GM21717 (cell line): ENCODE data around the gene RPL22.
A peak's percentile ranks its signal among the peaks of the same experiment; 100 is the strongest.
"Not testable (repeated sequence)": the region's sequence is repeated elsewhere in the genome, so short reads cannot be mapped to it uniquely, and the experiment has no call there.

Source experiments
- ATAC-seq: cut with Tn5 transposase; IDR thresholded peaks from one replicate; pipeline ENCODE4 v1.9.1; 2021; ENCODE audit warnings: mild to moderate bottlenecking, moderate library complexity; ENCODE audit not compliant: unreplicated experiment

Gene RPL22

DNA sequence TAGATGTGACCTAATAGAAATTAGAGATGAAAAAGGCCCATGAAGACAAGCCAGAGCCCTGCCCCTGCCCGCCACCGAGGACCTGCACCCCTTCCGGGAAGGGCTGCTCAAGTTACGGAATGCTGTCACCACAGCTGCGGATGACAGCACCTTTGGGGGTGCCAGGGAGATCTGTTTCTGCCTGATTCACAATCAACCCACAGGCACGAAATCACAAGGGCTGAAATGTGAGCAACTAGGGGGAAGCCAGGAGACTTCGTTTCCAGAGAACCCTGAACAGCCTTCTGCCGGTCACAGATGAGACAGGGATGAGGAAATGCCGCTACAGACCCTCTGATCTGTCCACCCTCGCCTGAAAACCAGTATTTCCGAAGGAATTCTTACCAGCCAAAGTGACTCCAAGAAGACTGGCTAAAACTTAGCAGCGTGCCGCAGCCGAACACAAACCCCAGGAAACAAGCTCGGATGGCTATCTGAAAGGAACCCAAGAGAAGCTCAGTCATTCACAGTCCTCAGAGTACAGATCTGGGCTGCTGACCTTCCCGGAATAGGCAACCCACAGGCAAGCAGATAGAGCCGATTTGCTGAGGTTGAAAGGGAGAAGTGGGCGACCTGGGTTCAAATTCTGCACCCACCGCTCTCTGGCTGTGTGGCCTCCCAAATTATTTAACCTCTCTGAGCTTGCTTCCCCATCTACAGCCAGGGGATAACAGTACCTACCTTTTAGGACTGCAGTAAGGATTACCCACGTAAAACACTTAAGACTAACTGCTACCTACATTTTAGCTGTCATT, 35.3 kb upstream of the RPL22 start:
- ATAC-seq, result peak; percentile 1

DNA sequence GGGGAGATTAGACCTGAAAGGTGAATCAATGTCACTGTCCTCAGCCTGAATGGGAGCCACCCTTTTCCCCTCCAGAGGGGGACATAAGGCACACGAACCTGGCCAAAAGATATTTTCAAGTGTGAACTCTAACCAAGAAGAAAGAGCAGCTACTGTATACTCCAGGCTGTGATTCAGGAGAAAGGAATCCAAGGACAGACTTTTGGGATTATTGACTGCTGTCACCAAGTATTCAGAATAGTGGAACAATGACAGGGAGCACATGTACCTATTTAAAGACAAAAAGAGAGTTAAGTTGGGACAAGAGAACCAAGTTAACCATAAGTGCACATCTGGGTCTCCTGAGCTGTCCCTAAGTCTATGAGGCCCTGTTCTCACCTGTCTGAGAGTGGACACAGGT, 34.0 kb upstream of the RPL22 start:
- ATAC-seq, result no peak

DNA sequence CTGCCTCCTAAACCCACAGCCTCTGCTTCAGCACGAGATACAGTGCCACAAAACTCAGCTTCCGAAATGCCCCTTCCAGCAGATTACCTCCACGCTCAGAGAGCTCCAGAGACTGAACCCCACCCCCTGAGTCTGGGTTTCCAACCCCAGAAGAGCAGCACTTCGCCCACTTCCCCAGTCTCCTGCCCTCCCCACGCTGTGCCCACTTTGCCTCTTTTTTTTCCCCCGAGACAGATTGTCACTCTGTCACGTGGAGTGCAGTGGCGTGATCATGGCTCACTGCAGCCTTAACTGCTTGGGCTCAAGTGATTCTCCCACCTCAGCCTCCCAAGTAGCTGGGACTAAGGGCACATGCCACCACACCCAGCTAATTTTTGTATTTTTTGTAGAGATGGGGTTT, 26.3 kb upstream of the RPL22 start:
- ATAC-seq, result no peak

DNA sequence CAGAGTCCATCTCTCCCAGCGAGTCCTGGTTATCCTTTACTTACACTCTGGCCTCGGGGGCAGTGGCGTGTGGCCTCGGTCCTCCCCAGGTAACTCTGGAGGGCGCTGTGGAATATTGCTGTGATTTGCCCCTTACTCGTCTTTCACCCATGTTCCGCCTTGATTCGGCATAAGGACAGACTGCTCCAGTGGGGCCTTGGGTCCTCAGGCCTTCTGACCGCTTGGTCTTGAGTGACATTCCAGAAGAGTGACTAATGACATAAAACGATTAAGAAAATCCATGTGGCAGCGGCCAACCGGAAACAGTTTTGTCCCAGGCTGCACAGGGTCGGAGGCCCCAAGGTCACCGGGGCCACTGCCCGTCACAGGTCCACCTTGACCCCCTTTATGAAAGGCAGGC, 25.3 kb upstream of the RPL22 start:
- no peak for ATAC-seq

DNA sequence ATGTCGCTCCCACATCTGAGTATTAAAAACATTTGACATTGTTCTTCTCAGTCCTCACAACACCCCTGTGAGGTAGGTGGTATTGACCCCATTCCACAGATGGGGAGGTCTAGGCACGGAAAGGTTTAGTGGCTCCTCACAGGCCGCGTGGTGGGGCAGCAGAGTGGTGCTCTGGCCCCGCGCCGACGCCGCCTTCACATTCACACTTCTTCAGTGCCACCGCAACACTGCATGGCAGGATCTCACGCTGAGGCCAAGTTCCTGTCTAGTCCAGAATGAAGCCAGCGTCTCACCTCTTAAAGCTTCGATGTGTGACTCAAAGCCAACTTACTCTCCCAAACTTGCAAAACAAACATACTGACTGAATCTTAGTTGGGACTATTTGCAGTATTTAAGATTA, 24.2 kb upstream of the RPL22 start:
- no peak for ATAC-seq

DNA sequence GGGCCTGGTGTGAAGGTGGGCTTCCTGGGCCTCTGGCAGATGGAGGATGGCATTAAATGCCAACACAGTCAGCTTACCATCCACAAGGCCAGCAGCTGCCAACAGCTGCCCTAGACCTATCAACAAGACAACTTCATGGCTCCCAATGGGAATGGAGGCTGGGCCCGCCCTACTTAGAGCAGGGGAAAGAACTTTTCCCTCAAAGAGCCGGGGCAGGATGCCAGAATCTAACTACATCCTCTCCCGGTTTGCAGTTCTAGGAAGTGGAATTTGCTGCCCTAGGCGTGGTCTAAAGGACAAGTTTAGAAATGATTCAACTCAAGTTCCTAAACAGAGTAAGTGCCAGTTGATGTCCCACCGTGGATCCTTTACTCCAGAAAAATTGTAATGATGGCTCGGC, 23.2 kb upstream of the RPL22 start:
- no peak for ATAC-seq

DNA sequence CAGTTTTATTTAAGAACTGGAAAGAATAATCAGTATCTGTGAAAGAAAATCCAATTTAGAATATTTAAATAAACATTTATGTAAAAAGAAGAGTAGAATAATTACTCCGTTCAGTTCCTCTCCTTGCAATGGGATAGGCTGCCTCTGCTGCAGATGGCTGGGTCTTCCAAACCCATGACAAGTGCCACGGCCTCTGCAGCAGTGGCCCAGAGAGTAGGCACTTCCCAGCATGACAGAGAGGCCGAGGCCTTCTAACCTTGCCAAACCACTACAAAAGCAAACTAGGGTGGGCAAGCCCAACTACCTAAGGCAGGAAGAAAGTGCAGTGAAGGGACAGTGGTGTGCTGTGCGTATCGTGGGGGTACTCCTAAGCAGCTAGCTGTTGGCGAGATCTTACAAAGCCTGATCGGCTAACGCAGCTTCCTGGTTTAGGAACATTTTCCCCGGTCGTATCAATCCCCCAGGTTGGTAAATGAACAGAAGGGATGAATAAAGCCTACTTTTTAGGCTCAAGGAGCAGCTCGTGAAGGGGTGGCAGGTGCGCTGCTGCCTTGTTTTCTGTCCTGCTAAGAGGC, 21.9 kb upstream of the RPL22 start:
- no peak for ATAC-seq

DNA sequence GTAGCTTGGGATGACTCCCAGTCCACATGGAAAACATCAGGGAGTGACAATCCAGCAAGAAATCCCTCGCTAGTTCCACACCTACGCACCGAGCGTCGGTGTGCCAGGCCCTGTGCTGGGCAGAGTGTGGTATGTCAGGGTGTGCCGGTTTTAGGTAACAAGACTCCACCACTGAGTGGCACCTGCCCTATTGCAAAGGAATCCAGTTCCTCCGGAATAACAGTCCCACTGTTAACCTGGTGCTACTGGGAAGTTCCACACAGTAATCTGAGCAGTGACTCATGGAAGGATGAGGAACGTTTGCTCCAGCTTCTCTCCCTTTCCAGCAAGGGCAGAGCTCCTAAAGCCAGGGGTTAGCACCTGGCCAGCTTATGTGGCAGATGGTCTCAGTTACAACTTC, 20.8 kb upstream of the RPL22 start:
- no peak for ATAC-seq

DNA sequence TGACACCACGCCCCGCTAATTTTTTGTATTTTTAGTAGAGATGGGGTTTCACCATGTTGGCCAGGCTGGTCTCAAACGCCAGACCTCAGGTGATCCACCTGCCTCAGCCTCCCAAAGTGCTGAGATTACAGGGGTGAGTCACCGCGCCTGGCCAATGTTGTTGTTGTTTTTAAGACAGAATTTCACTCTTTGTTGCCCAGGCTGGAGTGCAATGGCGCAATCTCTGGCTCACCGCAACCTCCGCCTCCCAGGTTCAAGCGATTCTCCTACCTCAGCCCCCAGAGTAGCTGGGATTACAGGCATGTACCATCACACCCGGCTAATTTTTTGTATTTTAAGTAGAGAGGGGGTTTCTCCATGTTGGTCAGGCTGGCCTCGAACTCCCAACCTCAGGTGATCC, 20.2 kb upstream of the RPL22 start:
- ATAC-seq, result not testable (repeated sequence)

DNA sequence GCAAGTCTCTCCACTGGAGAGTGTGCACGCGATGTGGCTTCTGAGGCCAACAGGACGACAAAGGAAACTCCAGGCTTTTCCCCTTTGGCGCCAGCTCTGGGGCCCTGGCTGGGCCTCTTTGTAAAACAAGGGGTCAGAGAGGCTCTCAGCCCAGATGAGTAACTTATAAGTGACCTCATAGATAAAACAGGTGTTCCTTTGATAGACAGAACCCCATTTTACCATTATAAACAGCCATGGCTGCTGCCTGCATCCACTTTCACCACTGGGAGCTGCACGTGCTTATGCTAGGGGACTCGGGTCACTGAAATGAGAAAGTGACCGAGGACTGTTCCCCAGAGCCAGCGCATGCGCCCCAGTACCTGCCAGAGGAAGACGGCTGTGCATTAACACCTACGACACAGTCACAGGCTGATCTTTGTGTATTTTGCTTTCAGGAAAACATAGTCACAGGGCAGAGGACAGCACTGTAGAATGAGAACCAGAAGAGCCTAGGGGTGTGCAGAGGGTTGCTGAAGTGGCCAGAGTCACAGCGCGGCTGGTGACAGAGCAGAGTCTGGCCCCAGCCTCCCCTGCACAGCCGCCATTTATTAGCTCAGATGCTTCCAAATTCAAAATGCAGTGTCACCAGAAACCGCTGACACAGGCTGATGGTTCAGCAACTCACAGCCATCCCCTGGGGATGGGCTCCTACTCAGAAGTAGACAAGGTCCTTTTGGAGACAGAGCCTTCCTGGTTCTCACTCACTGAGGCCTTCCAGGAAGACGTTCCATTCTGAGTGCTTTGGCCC, 19.2 kb upstream of the RPL22 start:
- ATAC-seq, result no peak

DNA sequence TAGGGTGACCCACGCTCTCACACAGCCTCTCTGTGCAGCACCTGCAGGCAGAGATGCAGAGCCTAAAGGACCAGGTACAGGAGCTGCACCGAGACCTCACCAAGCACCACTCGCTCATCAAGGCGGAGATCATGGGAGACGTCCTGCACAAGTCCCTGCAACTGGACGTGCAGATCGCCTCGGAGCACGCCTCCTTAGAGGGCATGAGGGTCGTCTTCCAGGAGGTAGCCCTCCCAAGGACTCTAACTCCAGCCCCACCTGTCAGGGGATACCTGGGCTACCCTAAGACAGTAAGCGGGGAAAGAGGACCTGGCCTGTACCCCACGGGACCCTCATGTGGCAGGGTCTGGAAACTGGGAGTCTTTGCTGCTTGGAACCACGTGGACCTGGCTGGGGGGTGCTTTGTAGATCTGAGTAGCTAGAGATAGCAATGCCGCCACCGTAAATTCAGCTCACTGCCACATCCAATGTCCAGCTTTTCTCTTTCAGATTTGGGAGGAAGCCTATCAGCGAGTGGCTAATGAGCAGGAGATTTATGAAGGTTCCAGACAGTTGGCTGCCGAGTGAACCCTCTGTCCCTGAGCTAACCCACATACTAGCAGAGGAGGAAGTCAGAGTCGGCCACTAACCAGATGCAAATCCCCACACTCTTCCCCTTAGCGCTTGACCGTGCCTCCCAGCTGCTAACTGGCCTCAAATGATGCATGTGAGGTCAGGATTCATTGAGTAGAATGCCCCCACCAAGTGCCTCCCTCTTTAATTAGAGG, 13.0 kb upstream of the RPL22 start:
- ATAC-seq, result no peak

DNA sequence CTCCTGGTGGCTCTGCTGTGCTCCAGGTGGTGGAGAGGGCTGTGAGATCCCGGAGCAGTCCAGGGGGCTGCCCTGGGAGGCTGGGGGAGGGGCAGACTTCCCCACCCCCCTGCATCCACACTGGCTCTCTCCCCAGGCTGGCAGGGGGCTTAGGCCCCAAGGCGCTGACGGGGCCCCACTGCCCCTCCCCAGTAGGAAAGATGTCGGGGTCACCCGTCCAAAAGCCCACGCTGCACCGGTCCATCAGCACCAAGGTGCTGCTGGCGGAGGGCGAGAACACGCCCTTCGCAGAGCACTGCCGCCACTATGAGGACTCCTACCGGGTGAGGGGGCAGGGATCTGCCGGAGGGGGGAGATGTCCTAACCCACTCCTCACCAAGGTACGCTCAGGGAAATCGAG, 12.3 kb upstream of the RPL22 start:
- no peak for ATAC-seq

DNA sequence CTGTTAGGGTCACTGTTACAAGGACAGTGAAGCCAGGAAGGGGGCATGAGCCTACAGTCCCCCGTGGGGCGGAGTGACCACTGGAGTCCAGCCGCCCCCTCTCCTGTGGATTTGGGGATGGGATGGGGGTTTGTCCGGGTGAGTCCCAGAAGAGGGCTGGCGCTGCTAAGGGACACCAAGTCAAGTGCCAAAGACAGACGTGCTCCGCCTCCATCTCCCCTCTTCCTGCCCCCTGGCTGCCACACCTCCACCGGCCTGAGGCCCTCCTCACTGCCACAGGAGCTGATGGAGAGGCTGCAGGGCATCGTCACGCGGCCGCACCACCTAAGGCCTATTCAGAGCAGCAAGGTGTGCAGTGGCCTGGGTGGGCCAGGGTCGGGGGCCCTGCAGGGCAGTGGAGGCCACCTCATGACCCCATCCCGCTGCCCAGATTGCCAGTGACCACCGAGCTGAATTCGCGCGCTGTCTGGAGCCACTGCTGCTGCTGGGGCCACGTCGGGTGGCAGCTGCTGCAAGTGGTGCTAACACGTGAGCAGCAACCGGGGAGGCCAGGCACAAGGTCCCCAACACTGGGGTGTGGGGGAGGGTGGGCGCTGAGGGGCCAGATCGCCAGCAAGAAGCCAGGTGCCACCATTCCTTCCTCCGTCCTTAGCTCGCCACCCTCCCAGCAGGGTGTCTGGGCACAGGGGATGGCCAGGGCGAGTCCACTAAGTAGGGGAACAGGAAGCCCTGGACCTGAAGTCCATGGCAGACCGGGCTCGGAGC, 11.4 kb upstream of the RPL22 start:
- no peak for ATAC-seq

DNA sequence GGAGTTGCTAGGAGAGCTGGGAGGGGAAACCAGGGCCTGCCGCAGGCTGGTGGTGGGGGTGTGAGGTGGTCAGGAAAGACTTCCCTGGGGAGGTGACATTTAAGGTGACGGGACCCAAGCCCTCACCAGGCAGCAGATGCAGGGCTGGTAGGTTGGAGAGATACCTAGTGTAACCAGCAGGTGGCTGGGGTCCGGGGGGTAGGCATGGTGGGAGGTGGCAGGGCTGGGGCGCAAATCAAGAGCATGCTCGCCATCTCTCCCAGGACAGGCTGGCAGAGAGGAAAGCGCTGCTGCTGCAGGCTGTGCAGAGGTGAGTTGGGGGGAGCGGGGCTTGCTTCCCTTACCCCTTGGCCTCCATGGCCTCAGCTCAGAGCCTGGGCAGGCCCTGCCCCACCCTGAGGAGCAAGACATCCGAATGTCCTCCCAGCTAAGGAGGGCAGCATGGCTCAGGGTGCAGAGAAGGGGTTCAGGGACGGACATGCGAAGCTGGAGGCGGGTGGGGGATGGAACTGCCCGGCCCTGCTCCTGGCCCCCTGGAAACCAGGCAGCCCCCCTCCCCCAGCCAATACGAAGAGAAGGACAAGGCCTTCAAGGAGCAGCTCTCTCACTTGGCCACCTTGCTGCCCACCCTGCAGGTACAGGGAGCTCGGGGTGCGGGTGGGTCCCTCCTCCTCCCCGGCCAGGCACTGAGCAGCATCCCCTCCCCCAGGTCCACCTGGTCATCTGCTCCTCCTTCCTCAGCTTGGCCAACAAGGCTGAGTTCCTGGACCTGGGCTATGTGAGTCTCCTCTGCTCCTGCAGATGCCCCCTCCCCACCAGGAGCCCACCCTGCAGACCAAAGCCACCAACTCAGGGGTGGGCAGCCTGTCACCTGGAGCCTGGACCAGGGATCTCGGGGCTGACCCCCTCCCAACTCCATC, 10.5 kb upstream of the RPL22 start:
- ATAC-seq, result no peak

DNA sequence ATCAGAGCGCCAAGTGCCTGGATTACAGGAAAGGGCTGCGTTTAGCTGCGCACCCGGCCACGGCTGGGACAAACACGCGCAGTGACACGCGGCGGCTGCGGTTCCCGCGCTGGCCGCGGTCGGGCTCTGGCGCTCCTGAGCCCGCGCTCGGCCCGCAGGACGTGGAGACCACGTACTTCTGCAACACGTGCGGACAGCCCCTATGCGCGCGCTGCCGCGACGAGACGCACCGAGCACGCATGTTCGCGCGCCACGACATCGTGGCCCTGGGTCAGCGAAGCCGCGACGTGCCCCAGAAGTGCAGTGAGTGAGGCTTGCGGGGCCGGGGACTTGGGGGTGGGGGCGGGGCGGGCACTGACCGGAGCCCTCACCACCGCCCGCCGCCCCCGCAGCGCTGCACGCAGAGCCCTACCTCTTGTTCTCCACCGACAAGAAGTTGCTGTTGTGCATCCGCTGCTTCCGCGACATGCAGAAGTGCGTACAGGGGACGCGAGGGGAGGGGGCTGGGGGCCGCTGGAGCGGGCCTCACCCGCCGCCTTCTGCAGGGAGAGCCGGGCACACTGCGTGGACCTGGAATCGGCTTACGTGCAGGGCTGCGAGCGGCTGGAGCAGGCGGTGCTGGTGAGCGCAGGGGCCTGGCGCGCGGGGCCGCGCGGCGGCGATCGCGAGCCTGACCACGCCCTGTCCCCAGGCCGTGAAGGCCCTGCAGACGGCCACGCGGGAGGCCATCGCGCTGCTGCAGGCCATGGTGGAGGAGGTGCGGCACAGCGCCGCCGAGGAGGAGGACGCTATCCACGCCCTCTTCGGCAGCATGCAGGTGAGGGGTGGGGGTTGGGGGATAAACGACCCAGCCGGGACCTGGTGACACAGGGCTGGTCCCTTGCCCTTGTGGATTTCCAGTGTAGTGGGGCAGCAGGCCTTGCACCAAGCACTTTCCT, 9.6 kb upstream of the RPL22 start:
- no peak for ATAC-seq

DNA sequence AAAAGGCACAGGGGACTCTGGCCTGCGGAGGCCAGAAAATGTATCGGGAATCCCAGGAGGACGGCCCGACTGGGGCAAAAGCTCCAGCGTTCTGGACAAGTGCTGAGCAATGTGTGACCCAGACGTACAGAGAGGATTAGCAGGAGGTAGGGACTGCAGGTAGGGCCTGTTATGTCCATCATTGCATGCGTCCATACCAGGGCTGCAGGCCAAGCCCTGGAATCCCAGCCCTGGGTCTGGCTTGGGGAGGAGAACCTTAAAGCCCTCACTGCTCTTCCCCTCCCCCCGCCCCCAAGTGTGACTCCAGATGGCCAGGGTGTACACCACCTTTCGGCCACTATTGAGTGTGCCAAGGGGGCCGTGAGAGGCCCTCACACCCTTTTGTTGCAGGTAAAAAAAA, 8.5 kb upstream of the RPL22 start:
- no peak for ATAC-seq

DNA sequence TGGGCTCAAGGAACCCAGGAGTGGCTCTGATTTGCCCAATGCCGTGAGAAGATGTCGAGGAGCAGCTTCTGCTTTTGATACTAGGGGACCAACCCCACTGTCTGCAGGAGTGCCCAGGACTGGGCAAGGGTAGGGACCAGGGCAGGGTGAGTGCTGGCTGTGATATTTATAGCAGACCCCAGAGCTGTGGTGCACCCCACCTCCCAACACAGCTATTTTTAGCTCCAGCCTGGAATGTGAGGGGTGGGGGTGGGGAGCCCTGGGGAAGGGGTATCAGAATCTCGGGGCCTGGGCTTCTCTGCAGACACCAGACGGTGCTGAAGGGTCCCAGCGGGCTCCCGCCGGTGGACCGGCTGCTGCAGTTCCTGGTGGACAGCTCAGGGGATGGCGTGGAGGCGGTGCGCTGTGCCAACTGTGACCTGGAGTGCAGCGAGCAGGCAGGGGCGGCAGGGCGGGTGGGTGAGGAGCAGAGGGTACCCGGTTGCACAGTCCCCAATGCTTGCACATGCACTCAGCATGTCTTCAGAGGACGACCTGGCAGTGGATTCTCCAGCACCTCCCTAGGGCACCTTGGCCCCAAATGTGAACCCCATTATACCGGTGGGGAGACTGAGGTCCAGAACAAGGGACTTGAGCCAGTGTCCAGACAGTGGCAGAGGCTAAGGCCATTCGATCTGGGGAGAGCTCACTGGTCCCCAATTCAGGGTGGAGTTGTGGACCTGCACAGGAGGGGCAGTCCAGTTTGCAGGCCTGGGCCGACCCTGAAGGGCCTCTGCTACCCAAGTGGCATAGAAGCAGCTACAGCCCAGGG, 7.9 kb upstream of the RPL22 start:
- no peak for ATAC-seq

DNA sequence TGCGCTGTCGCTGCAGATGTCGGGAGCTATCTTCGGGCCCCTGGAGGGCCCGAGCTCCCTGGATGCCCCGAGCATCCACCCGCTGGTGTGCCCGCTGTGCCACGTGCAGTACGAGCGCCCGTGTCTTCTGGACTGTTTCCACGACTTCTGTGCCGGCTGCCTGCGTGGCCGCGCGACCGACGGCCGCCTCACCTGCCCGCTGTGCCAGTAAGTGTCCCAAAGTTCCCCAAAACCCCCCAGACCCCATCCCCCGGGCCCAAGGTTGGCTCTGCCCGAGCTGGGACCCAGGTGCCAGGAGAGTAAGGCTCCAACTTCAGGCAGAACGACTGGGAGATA, 7.1 kb upstream of the RPL22 start:
- no peak for ATAC-seq
